Urothelium cell line (cell line): ENCODE results near the gene AP5Z1.

Experiments
- DNase-seq: peaks from one replicate; pipeline ENCODE4 v3.0.0; 2011; ENCODE audit warnings: low spot score, mixed read lengths
- FAIRE-seq: peaks from 2 replicates; lab custom pipeline; 2011; peaks lifted over from hg19 to GRCh38; lab: Jason Lieb, UNC

The AP5Z1 gene

GRCh38 chr7:4745265-4745919, 30.0 kb upstream of the AP5Z1 start:
- DNase-seq (no peak), FAIRE-seq (no peak)

GRCh38 chr7:4745971-4746919, 29.2 kb upstream of the AP5Z1 start:
- DNase-seq (no peak), FAIRE-seq (no peak)

- DNase-seq (no peak), FAIRE-seq (no peak)
These were observed 28.4 kb upstream of the AP5Z1 start for GRCh38 chr7:4747013-4747412.

GRCh38 chr7:4747746-4748145, 27.7 kb upstream of the AP5Z1 start:
- DNase-seq (no peak), FAIRE-seq (no peak)

GRCh38 chr7:4748231-4748681, 27.2 kb upstream of the AP5Z1 start:
- FAIRE-seq, result no peak
- no peak for DNase-seq

- DNase-seq (no peak), FAIRE-seq (no peak)
These were observed 26.1 kb upstream of the AP5Z1 start for GRCh38 chr7:4749363-4749762.

- FAIRE-seq (no peak), DNase-seq (no peak)
These were observed 25.6 kb upstream of the AP5Z1 start for GRCh38 chr7:4749798-4750197.

GRCh38 chr7:4751398-4751947, 23.9 kb upstream of the AP5Z1 start:
- no peak for FAIRE-seq

GRCh38 chr7:4753598-4754432, 21.6 kb upstream of the AP5Z1 start:
- FAIRE-seq (peak; percentile 98), DNase-seq (peak; percentile 92)

More at GRCh38 chr7:4751398-4751947, 23.9 kb upstream of the AP5Z1 start:
- DNase-seq, result no peak

- DNase-seq (no peak), FAIRE-seq (peak; percentile 91)
These were observed 20.9 kb upstream of the AP5Z1 start for GRCh38 chr7:4754433-4755010.

GRCh38 chr7:4755045-4755444, 20.4 kb upstream of the AP5Z1 start:
- peak; percentile 92 for FAIRE-seq
- no peak for DNase-seq

GRCh38 chr7:4758111-4758510, 17.3 kb upstream of the AP5Z1 start:
- DNase-seq (no peak), FAIRE-seq (peak; percentile 90)

GRCh38 chr7:4758791-4759190, 16.6 kb upstream of the AP5Z1 start:
- no peak for FAIRE-seq
- no peak for DNase-seq

- DNase-seq, result no peak
- peak; percentile 94 for FAIRE-seq
These were observed 16.2 kb upstream of the AP5Z1 start for GRCh38 chr7:4759211-4759610.

- DNase-seq, result no peak
- no peak for FAIRE-seq
These were observed 14.5 kb upstream of the AP5Z1 start for GRCh38 chr7:4760952-4761351.

- FAIRE-seq (no peak), DNase-seq (no peak)
These were observed 13.0 kb upstream of the AP5Z1 start for GRCh38 chr7:4762121-4763055.

- DNase-seq (no peak), FAIRE-seq (peak; percentile 27)
These were observed 12.2 kb upstream of the AP5Z1 start for GRCh38 chr7:4763091-4763793.

- FAIRE-seq (peak; percentile 65), DNase-seq (no peak)
These were observed 11.6 kb upstream of the AP5Z1 start for GRCh38 chr7:4763794-4764185.
